ENCODE results near the gene ITGA2B. TPM values are rescaled to one million over a fixed set of nuclear protein-coding genes. Genes with fewer than 3 reads are reported as not detected.
A peak's percentile ranks its signal among the peaks of the same experiment; 100 is the strongest.

Gene ITGA2B
- total RNA-seq, 1 experiment from 2014 or later = 8.3 TPM

DNA sequence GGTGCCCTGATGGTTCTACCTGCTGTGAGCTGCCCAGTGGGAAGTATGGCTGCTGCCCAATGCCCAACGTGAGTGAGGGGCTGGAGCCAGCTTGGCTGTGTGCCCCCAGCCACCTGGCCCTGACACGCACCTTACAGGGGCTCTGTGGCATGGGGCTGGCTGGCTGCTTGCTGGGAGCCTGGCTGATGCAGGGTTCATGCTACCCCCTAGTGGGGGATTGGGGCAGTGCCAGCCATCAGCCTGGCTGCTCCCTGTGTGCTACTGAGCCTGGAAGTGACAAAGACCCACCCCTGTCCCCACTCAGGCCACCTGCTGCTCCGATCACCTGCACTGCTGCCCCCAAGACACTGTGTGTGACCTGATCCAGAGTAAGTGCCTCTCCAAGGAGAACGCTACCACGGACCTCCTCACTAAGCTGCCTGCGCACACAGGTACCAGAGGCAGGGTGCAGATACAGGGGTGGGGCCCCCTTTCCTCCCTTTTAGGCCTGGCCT, 38.7 kb downstream of the ITGA2B start:
- no peaks in the 10 kb centered on the region for H3K4me1 ChIP-seq (ENCODE audit: insufficient read depth, low read length)
- Mint-ChIP-seq H3K4me3 (no peak overlapping the region; a peak in 2 of 5 replicates), H3K27me3 (ENCODE audit: low read depth) (peaks cover 5% of the 10 kb centered on the region; the same call in 1 of the 2 replicates), H3K9me3 (no peaks in the 10 kb centered on the region; a peak in 1 of 5 replicates), H3K36me3 (ENCODE audit: insufficient read depth in 1 of 3, low read depth in 3 of 3) (peaks cover 3 to 17% (median 6%) of the 10 kb centered on the region in 3 experiments; a peak in 6 of 7 replicates), H3K4me1 (peaks cover 5 to 13% of the 10 kb centered on the region in 2 experiments), H3K27ac (no peak overlapping the region)
- H2BK15ac ChIP-seq (ENCODE audit: low read depth, low read length) = no peak overlapping the region
- no peaks in the 10 kb centered on the region for H3K9me3 ChIP-seq (ENCODE audit: control insufficient read depth, low read depth, low read length)
- no peak overlapping the region for H3K18ac ChIP-seq (ENCODE audit: insufficient read length, low read depth, low read length)
- H3K4me2 ChIP-seq (ENCODE audit: insufficient read depth, insufficient read length, low read length) = no peak overlapping the region
- H4K20me1 ChIP-seq (ENCODE audit: control insufficient read depth, insufficient read depth, insufficient read length) = no peaks in the 10 kb centered on the region
- no peak overlapping the region for H2BK120ac ChIP-seq (ENCODE audit: low read depth, low read length, poor library complexity, severe bottlenecking)
- no peak overlapping the region for H4K8ac ChIP-seq (replicated peaks; ENCODE audit: insufficient read length, low read depth, low read length)
- TF ChIP-seq, protein P1, sequence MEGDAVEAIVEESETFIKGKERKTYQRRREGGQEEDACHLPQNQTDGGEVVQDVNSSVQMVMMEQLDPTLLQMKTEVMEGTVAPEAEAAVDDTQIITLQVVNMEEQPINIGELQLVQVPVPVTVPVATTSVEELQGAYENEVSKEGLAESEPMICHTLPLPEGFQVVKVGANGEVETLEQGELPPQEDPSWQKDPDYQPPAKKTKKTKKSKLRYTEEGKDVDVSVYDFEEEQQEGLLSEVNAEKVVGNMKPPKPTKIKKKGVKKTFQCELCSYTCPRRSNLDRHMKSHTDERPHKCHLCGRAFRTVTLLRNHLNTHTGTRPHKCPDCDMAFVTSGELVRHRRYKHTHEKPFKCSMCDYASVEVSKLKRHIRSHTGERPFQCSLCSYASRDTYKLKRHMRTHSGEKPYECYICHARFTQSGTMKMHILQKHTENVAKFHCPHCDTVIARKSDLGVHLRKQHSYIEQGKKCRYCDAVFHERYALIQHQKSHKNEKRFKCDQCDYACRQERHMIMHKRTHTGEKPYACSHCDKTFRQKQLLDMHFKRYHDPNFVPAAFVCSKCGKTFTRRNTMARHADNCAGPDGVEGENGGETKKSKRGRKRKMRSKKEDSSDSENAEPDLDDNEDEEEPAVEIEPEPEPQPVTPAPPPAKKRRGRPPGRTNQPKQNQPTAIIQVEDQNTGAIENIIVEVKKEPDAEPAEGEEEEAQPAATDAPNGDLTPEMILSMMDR (conservative IDR thresholded peaks at IDR 0.05) = peak; percentile 84
- H2BK5ac ChIP-seq (ENCODE audit: insufficient read length, low read length) = no peak overlapping the region
- no peak overlapping the region for H3T11ph ChIP-seq (ENCODE audit: low read length)
- H2BK20ac ChIP-seq (ENCODE audit: low read depth, low read length, poor library complexity, severe bottlenecking) = no peak overlapping the region
- no peaks in the 10 kb centered on the region for H3K27me3 ChIP-seq (ENCODE audit: insufficient read depth, low read length)
- no peak overlapping the region for H2AK5ac ChIP-seq (ENCODE audit: insufficient read length, low read length)
- H3K27ac ChIP-seq (ENCODE audit: insufficient read length, low read depth, low read length) = no peak overlapping the region
- WGBS (ENCODE audit: extremely low coverage, insufficient read length, low lambda C conversion rate) = no CpG with 5 or more reads among the region's 6 CpGs
- no peak overlapping the region for H2BK12ac ChIP-seq (ENCODE audit: insufficient read length, low read depth, low read length)
- no peak overlapping the region for H3K23ac ChIP-seq (ENCODE audit: insufficient read length, low read depth, low read length)
- H3K14ac ChIP-seq (ENCODE audit: insufficient read depth, low read length) = no peak overlapping the region
- no peaks in the 10 kb centered on the region for H3K79me2 ChIP-seq (ENCODE audit: insufficient read depth, low read length)
- H3K56ac ChIP-seq (ENCODE audit: insufficient read length, low read depth, low read length) = no peak overlapping the region
- H3K79me1 ChIP-seq (ENCODE audit: insufficient read depth, low read depth, low read length, poor library complexity, severe bottlenecking) = no peaks in the 10 kb centered on the region
- H3K9ac ChIP-seq (ENCODE audit: extremely low read depth, insufficient read length, low read length) = no peak overlapping the region
- H3K23me2 ChIP-seq (ENCODE audit: insufficient read length, low read depth, low read length, poor library complexity, severe bottlenecking) = peaks cover 3% of the 10 kb centered on the region
- no peak overlapping the region for H3K4ac ChIP-seq (ENCODE audit: low read depth, low read length)
- no peak overlapping the region for H4K5ac ChIP-seq (ENCODE audit: insufficient read length, low read depth, low read length)
- no peak overlapping the region for H4K91ac ChIP-seq (ENCODE audit: insufficient read length, low read depth, low read length)
- DNase-seq = peak; percentile 90
- H2AFZ ChIP-seq (ENCODE audit: low read length) = no peak overlapping the region

Data from H9 (cell line).